Aorta (tissue), 5 donors: ENCODE measurements around the gene DCST2. TPM values are rescaled to one million over a fixed set of nuclear protein-coding genes. Genes with fewer than 3 reads are reported as not detected.

Experiments
- ATAC-seq: fragments of 200-7000 bp; cut with Tn5 transposase; one replicate; pipeline ENCODE4 v1.9.1; 2022; ENCODE audit warnings: moderate library complexity; ENCODE audit not compliant: low FRiP score
- DNase-seq, 2 donors: peaks; one replicate each; pipeline ENCODE4 v3.0.0-alpha.2; 2020
- H3K27ac ChIP-seq, 2 donors: one replicate each; pipeline ENCODE4 v1.5.1; 2013; ENCODE audit warnings: low read length in 2 of 2, mild to moderate bottlenecking in 2 of 2, moderate library complexity in 2 of 2, control low read depth in 1 of 2, inconsistent platforms in 1 of 2, low read depth in 1 of 2
- H3K27me3 ChIP-seq, 2 donors: one replicate each; pipeline ENCODE4 v1.6.1; 2013; ENCODE audit warnings: control low read depth in 1 of 2, low read length in 1 of 2, mild to moderate bottlenecking in 1 of 2, moderate library complexity in 1 of 2; ENCODE audit not compliant: insufficient read depth in 2 of 2, control insufficient read depth in 1 of 2
- H3K36me3 ChIP-seq, 2 donors: one replicate each; pipeline ENCODE4 v1.6.1; 2013; ENCODE audit warnings: control low read depth in 1 of 2, low read length in 1 of 2, mild to moderate bottlenecking in 1 of 2; ENCODE audit not compliant: insufficient read depth in 2 of 2, control insufficient read depth in 1 of 2
- H3K4me1 ChIP-seq, 2 donors: one replicate each; pipeline ENCODE4 v1.6.1; 2013; ENCODE audit warnings: low read length in 2 of 2, control low read depth in 1 of 2, mild to moderate bottlenecking in 1 of 2, moderate library complexity in 1 of 2; ENCODE audit not compliant: insufficient read depth in 2 of 2, control insufficient read depth in 1 of 2
- H3K4me3 ChIP-seq, 2 donors: one replicate each; pipeline ENCODE4 v1.5.1; 2013; ENCODE audit warnings: low read length in 2 of 2, control low read depth in 1 of 2, mild to moderate bottlenecking in 1 of 2
- H3K9me3 ChIP-seq: one replicate; pipeline ENCODE4 v1.6.1; 2013; ENCODE audit warnings: mild to moderate bottlenecking, low read length; ENCODE audit not compliant: control insufficient read depth
- WGBS, 2 donors: extraction: QIAGEN DNeasy Blood & Tissue Kit; methylation state at CpG; one replicate each; pipeline ENCODE4 v1.1.7; 2013; 5-methylcytosine and 5-hydroxymethylcytosine counted together
- intact Hi-C, 2 donors: fragments of 100-400 bp; cut with DNase I; formaldehyde crosslinking; loops; one replicate each; pipeline versions ENCODE4 v1.14.2 to v1.15.0; 2022
- polyA plus RNA-seq, 2 donors: library from polyadenylated mRNA; stranded (reverse); fragments of 200-250 nt; gene quantifications; one replicate each; pipeline ENCODE4 v1.2.3, GENCODE V29; 2013
- total RNA-seq, 2 donors: library from RNA; stranded (reverse); fragmentation: NEBNext Ultra II Directional; extraction: Animal tissue kit (Norgen Biotek cat#: 25700); gene quantifications; one replicate each; pipeline ENCODE4 v1.2.1, GENCODE V29; 2021
- donor health status: healthy with polysubstance abuse.
- donor health status: Bipolar disorder and iron deficiency.
- donor health status: DM: no; HTN: no; CAD: no.
- donor health status: DM: no; HTN: no; CAD: no.
- donor health status: DM: yes; HTN: yes; CAD: no.

DCST2 gene
- total and polyA plus RNA-seq, 4 donors = 0.25 to 5.6 (median 1.3) TPM

GRCh38 chr1:155044812-155045657 is 11.5 kb upstream of the DCST2 start:
- Histone ChIP-seq H3K9me3 (no peaks in the 10 kb centered on the region), H3K4me3 (no peak overlapping the region), H3K27ac (no peak overlapping the region), H3K4me1 (no peaks in the 10 kb centered on the region), H3K27me3 (no peaks in the 10 kb centered on the region), H3K36me3 (no peaks in the 10 kb centered on the region)
- WGBS, 2 donors = 46 to 47% methylated on average over 7 of the region's 7 CpGs
- ATAC-seq (peak; percentile 90), DNase-seq (peak; percentile 88 to 89)
- intact Hi-C loops = loop anchor here (2.0 to 5.0 kb wide), 2 partner anchors 37 to 40 kb away; no protein-coding TSS in a partner anchor

- H3K4me3 ChIP-seq = no peak overlapping the region
- H3K4me1 ChIP-seq = no peaks in the 10 kb centered on the region
- H3K27ac ChIP-seq = no peak overlapping the region
- H3K9me3 ChIP-seq = no peaks in the 10 kb centered on the region
- WGBS, 2 donors = 93 to 94% methylated on average over 6 of the region's 6 CpGs
- ATAC-seq = no peak
- intact Hi-C loops = loop anchor here in 1 of 2 donors (2.0 kb wide), 1 partner anchor 40 kb away; no protein-coding TSS in a partner anchor
- H3K36me3 ChIP-seq = no peaks in the 10 kb centered on the region
- no peak for DNase-seq
- H3K27me3 ChIP-seq = no peaks in the 10 kb centered on the region
Measured at GRCh38 chr1:155044365-155044764, 10.8 kb upstream of the DCST2 start.

GRCh38 chr1:155043793-155044192 is 10.2 kb upstream of the DCST2 start:
- no peak overlapping the region for H3K4me3 ChIP-seq
- H3K36me3 ChIP-seq = no peaks in the 10 kb centered on the region
- ATAC-seq (no peak), DNase-seq (no peak)
- intact Hi-C loops = loop anchor here in 1 of 2 donors (2.0 kb wide), 1 partner anchor 41 kb away; no protein-coding TSS in a partner anchor
- H3K9me3 ChIP-seq = no peaks in the 10 kb centered on the region
- H3K27ac ChIP-seq = no peak overlapping the region
- H3K4me1 ChIP-seq = no peaks in the 10 kb centered on the region
- WGBS, 2 donors = 65 to 66% methylated on average over 3 of the region's 3 CpGs
- H3K27me3 ChIP-seq = no peaks in the 10 kb centered on the region

- no peaks in the 10 kb centered on the region for H3K36me3 ChIP-seq
- H3K4me3 ChIP-seq = no peak overlapping the region
- WGBS, 2 donors = 85 to 87% methylated on average over 12 of the region's 12 CpGs
- H3K27me3 ChIP-seq = no peaks in the 10 kb centered on the region
- H3K9me3 ChIP-seq = no peaks in the 10 kb centered on the region
- intact Hi-C loops = no loop called here
- ATAC-seq (no peak), DNase-seq (no peak)
- no peaks in the 10 kb centered on the region for H3K4me1 ChIP-seq
- H3K27ac ChIP-seq = no peak overlapping the region
Measured at GRCh38 chr1:155043301-155043702, 9.7 kb upstream of the DCST2 start.

- Histone ChIP-seq H3K4me1 (no peaks in the 10 kb centered on the region), H3K9me3 (no peaks in the 10 kb centered on the region), H3K27ac (no peak overlapping the region), H3K27me3 (no peaks in the 10 kb centered on the region), H3K36me3 (no peaks in the 10 kb centered on the region), H3K4me3 (no peak overlapping the region)
- DNase-seq (no peak), ATAC-seq (no peak)
- 91 to 92% methylated on average over 5 of the region's 5 CpGs for WGBS, 2 donors
- intact Hi-C loops = no loop called here
Measured at GRCh38 chr1:155042789-155043188, 9.2 kb upstream of the DCST2 start.

- H3K9me3 ChIP-seq = no peaks in the 10 kb centered on the region
- H3K4me1 ChIP-seq = no peaks in the 10 kb centered on the region
- no peak for ATAC-seq
- WGBS, 2 donors = 88 to 90% methylated on average over 14 of the region's 14 CpGs
- no peak for DNase-seq
- no peak overlapping the region for H3K27ac ChIP-seq
- intact Hi-C loops = no loop called here
- no peaks in the 10 kb centered on the region for H3K27me3 ChIP-seq
- no peaks in the 10 kb centered on the region for H3K36me3 ChIP-seq
- H3K4me3 ChIP-seq = no peak overlapping the region
Measured at GRCh38 chr1:155040358-155041093, 6.9 kb upstream of the DCST2 start.

- 84% methylated on average over 4 of the region's 4 CpGs for WGBS, 2 donors
- intact Hi-C loops = no loop called here
- DNase-seq (no peak), ATAC-seq (no peak)
- no peaks in the 10 kb centered on the region for H3K9me3 ChIP-seq
- H3K4me3 ChIP-seq = no peak overlapping the region
- no peaks in the 10 kb centered on the region for H3K4me1 ChIP-seq
- H3K36me3 ChIP-seq = no peaks in the 10 kb centered on the region
- H3K27ac ChIP-seq = no peak overlapping the region
- no peaks in the 10 kb centered on the region for H3K27me3 ChIP-seq
Measured at GRCh38 chr1:155039308-155039669, 5.7 kb upstream of the DCST2 start.

GRCh38 chr1:155038602-155039307 is 5.2 kb upstream of the DCST2 start:
- DNase-seq = no peak
- intact Hi-C loops = no loop called here
- Histone ChIP-seq H3K36me3 (no peaks in the 10 kb centered on the region), H3K4me1 (no peaks in the 10 kb centered on the region), H3K27ac (no peak overlapping the region), H3K27me3 (no peaks in the 10 kb centered on the region), H3K9me3 (no peaks in the 10 kb centered on the region), H3K4me3 (no peak overlapping the region)
- WGBS, 2 donors = 42 to 48% methylated on average over 8 of the region's 8 CpGs
- ATAC-seq = no peak
